DMS114 treated with DMSO at 0.1 percent for 48 hours (cell line): ENCODE data around the gene SYNE1.
A peak's percentile ranks its signal among the peaks of the same experiment; 100 is the strongest.

ENCODE experiments used
- DNase-seq: peaks from one replicate; lab custom pipeline; 2025; ENCODE audit not compliant: unreplicated experiment; lab: John Stamatoyannopoulos, UW

The SYNE1 gene

GRCh38 chr6:152379423-152379822, 257.7 kb downstream of the SYNE1 start:
- no peak for DNase-seq

DNA sequence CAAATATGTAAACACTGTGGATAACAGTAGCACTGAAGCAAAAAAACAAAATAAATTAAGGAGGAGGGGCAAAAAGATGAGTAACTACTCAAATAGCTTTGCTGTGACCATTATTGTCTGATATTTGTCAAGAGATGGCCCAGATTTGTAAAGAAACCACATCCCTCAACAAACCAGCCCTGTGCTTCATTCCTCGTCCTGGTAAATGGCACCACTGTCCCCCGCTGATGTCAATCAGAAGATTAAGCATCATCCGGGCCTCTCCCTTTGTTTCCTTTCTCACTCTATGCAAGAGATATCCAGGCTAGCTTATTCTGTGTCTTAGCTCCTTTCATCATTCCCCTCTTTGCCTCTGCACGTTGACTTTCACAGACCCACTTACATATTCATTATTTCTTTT, 259.0 kb downstream of the SYNE1 start:
- DNase-seq = no peak

DNA sequence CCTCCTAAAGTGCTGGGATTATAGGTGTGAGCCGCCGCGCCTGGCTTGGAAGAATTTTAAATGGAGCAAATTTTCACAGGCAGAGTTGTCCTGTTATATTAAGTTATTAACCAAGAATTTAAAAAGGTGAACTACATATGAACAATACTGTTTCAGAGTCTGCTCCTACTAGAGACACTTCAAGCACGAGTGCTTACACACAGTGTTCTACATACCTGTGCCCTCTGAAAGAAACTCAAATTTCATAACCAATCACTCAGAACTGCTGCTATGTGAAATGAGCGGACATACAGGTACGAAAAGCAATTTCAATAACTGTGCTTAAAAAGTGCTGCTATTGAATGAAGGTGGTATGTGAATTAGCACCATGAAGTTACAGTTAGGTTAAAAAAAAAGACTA, 262.0 kb downstream of the SYNE1 start:
- no peak for DNase-seq

- no peak for DNase-seq
Measured at GRCh38 chr6:152372945-152373344, 264.2 kb downstream of the SYNE1 start.

DNA sequence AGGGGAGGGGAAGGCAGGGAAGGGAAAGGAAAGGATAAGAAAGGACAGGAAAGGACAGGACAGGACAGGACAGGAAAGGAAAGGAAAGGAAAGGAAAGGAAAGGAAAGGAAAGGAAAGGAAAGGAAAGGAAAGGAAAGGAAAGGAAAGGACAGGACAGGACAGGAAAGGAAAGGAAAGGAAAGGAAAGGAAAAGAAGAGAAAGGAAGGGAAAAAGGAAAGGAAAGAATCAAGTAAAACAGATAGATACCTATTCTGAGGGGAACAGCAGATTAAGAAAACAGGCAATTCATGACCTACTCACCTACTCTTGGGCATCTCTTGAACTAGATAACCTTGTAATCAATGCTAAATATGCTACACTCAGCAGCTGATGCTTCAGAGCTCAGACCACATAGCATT, 265.4 kb downstream of the SYNE1 start:
- no peak for DNase-seq

- DNase-seq = no peak
Measured at GRCh38 chr6:152368751-152369624, 268.2 kb downstream of the SYNE1 start.

DNA sequence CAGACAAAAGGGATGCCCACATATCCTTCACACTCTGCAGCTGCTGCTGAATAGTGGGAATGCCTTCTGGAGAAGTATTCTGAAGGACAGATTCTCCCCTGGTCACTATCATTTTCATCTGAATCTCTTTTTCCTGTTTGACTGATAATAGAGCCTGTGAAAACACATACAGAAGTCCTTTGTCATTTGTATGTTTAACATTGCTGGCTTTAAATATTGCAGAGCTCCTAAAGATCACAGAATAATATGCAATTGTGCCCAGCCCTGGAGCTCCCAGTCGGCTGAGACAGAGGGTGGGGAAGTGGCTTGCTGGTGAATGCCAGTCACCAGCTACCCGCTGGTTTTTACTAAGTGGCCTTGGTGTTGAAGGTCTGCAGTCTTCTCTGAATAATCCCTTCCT, 272.3 kb downstream of the SYNE1 start:
- DNase-seq = no peak

GRCh38 chr6:152360034-152360433, 277.1 kb downstream of the SYNE1 start:
- DNase-seq = no peak

DNA sequence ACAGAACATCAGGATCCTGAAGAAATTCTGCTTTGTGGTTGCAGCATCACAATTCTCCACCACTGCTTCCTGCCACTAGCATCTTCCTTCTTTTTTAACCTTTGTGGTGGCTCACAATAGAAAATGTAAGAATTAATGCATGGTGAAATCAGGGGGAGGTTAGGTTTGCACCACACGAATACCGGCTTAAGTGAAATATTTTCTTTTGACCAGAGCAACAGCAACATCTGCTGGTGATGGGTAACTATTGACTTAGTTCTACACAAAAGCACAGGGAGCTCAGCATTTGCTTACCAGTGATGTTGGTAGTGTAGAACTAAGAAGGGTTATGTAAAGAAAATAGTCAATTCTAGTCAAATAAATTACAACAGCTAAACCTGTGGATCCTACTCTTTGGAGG, 280.5 kb downstream of the SYNE1 start:
- DNase-seq = peak; percentile 19

GRCh38 chr6:152356016-152356415, 281.1 kb downstream of the SYNE1 start:
- DNase-seq = no peak

DNA sequence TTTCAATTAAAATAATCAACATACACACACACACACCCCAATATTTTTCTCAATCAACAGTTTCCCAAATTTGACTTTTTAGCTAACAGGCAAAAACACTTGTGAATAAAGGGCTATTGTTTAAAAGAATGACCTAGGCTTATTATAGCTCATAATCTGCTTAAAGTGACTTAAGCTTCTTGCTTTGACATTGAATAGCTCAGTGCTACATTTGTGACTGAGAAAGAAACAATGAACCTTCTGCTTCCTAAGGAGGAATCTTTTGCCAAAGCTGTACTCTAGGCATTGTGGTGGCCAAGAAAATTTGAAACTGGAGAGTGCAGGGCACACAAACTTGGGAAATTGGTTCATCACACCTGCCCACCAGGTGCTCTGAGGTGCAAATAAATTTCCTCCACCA, 282.0 kb downstream of the SYNE1 start:
- DNase-seq = no peak

GRCh38 chr6:152353440-152353839, 283.7 kb downstream of the SYNE1 start:
- no peak for DNase-seq

GRCh38 chr6:152351742-152352141, 285.4 kb downstream of the SYNE1 start:
- no peak for DNase-seq

GRCh38 chr6:152351110-152351509, 286.1 kb downstream of the SYNE1 start:
- DNase-seq = no peak

DNA sequence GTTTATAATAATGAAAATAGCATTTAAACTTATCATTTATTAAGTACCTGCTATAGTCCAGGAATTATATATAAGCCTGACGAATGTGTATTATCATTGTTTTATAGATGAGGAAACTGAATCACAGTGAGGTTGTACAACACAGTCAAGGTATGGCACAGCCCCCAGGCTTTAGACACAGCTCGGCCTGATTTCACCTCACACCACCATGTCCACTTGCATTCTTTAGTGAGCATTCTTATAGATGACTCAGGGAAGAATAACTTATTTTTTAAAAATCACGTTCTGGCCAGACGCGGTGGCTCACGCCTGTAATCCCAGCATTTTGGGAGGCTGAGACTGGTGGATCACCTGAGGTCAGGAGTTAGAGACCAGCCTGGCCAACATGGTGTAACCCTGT, 289.0 kb downstream of the SYNE1 start:
- no peak for DNase-seq

- no peak for DNase-seq
Measured at GRCh38 chr6:152343735-152344360, 293.3 kb downstream of the SYNE1 start.

GRCh38 chr6:152341596-152341995, 295.6 kb downstream of the SYNE1 start:
- DNase-seq = no peak

GRCh38 chr6:152338335-152339125, 298.6 kb downstream of the SYNE1 start:
- DNase-seq = no peak

- no peak for DNase-seq
Measured at GRCh38 chr6:152334555-152334954, 302.6 kb downstream of the SYNE1 start.

DNA sequence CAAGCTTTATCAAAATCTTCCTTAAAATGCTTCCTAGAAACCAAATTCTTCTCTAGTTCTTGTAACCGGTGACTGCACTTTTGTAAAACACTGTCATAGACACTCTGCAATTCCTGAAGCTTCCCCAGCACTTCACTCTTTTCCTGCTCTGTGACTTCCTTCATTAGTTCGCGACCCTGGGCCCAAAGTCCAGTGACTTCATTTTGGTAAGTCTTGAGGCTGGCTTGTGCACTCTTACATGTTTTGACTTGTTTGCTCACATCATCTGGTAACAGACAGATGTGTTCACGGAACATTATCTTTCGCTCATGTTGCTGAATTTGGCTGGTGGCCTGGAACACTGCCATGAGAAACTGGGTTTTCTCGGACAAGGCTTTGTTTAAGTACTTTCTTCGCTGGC, 306.2 kb downstream of the SYNE1 start:
- DNase-seq = no peak

DNA sequence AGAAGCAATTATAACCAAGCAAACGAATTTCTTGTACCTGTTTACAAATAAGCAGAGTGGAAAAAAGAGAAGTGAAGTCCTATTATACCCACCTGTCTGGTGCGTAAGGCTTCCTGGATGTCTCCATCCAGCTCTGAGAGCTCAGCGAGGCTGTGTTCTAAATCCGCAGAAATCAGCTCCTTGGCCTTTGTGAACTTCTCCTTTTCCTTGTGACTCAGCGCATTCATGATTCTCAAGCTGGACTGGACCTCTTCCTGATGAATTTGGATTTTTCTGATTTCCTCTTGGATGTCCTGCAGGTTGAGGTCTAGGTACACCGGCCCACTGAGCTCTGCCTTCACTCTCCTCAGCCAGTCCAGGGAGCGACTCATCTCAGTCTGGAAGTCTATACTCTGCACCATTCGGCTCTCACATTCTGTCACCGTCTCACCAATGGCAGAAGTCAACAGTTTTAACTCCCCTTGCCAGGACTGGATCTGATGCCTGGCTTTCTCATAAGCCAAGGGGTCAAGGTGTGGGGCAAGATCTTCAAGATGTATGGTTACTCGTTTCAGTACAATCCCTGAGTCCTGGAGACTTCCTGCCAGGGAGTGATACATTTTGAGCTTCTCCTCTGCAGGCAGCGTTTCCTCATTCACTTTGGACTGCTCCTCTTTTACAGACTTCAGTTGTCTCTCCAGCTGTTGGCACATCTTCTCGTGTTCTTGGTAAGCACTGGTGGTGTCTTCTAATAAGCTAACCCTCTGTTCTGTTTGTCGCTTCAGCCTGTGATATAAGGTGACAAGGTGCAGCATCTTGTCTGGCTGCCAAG, 307.3 kb downstream of the SYNE1 start:
- DNase-seq = no peak
